K562 treated with DMSO at 1 percent for 48 hours (cell line): Measurements from ENCODE around the gene FBXO2. TPM values are rescaled to one million over a fixed set of nuclear protein-coding genes. Genes with fewer than 3 reads are reported as not detected.

ENCODE experiments used
- total RNA-seq: library from RNA; unstranded; fragments of 300-600 nt; gene quantifications from 2 replicates; pipeline ENCODE4 v1.2.3, GENCODE V29; 2022; ENCODE audit warnings: low replicate concordance; ENCODE audit errors: extremely low read depth

Gene FBXO2, protein sequence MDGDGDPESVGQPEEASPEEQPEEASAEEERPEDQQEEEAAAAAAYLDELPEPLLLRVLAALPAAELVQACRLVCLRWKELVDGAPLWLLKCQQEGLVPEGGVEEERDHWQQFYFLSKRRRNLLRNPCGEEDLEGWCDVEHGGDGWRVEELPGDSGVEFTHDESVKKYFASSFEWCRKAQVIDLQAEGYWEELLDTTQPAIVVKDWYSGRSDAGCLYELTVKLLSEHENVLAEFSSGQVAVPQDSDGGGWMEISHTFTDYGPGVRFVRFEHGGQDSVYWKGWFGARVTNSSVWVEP
- not detected in 2 replicates for total RNA-seq

DNA sequence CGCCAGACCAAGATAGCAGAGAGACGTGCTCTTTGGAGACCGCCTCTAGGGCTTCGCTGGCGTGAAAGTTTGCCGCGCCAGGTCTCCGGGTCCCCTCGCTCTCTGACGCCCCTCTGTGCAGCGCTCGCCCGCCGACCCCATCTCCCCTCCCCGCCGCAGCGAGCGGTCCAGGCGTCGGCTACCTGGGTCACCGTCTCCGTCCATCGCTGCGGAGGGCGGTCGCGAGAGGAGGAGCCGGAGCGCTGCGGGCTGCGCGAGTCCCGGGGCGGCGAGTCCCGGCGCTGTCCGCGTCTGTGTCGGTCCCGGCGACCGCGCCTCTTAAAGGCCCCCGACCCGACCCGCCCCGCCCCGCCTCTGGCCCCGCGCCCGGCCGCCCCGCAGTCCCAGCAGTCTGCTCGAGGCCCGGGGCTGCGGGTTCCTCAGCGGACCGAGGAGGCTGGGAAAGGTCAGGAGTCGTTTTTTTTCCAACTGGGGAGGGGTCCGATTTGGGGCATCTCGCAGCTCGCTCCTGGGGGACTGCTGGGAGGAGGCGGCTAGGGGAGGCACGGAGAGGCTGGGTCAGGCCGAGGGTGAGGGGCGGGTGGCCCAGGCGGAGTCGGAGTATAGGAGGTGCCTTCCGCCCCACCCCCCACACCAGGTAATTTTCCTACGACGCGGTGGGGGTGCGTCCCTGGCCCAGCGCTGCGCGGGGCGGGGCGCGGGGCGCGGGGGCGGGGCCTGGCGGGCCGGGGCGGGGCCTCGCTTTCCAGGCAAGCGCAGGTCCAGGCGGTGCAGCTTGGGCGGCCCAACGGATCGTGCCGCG lies at the start of gene FBXO2, which contains the start of gene FBXO44:
Gene FBXO2, minus strand, starts transcription at position 293 of the 802 bp plus-strand sequence. Its CDS starts 89 bp downstream, at position 204.
Gene FBXO44, plus strand, starts transcription at position 741 of the 802 bp plus-strand sequence. CDS start 959 bp downstream, outside the sequence.

GRCh38 chr1:11691302-11691914 lies 37.2 kb upstream of the FBXO2 start, which contains the start of gene DRAXIN:
Gene DRAXIN (plus strand): TSS chr1:11691710. CDS start chr1:11706259, 14,549 bp downstream.

GRCh38 chr1:11681071-11681771 lies 27.0 kb upstream of the FBXO2 start, which contains the start of gene MAD2L2:
Gene MAD2L2 (minus strand): TSS chr1:11681148. CDS start chr1:11680601, 547 bp downstream.

Other genes starting within 250 kb of the FBXO2 start
- not detected in 2 replicates for gene DISP3, start 175.3 kb downstream of the FBXO2 start, total RNA-seq
- not detected in 2 replicates for gene FBXO44, start 448 bp upstream of the FBXO2 start, total RNA-seq
- not detected in 2 replicates for gene FBXO6, start 9.8 kb upstream of the FBXO2 start, total RNA-seq
- gene MAD2L2, start 26.7 kb upstream of the FBXO2 start, total RNA-seq: not detected in 2 replicates
- gene DRAXIN, start 37.3 kb upstream of the FBXO2 start, total RNA-seq: not detected in 2 replicates
- gene AGTRAP, start 81.7 kb upstream of the FBXO2 start, total RNA-seq: not detected in 2 replicates
- gene C1orf167, start 107.8 kb upstream of the FBXO2 start, total RNA-seq: not detected in 2 replicates
- gene MTHFR, start 151.5 kb upstream of the FBXO2 start, total RNA-seq: 205 and 232 TPM in 2 replicates
- not detected in 2 replicates for gene CLCN6, start 151.8 kb upstream of the FBXO2 start, total RNA-seq
- not detected in 2 replicates for gene NPPA, start 193.4 kb upstream of the FBXO2 start, total RNA-seq
- gene NPPB, start 204.5 kb upstream of the FBXO2 start, total RNA-seq: not detected in 2 replicates